HEK293 (cell line): ENCODE measurements around the gene ZFP92.

ENCODE experiments used
- CTCF ChIP-seq: fragments of 450-650 bp; formaldehyde crosslinking; IDR thresholded peaks from 2 replicates; pipeline ENCODE4 v1.5.1; 2016; ENCODE audit warnings: missing biosample characterization, missing genetic modification characterization
- IKZF3 ChIP-seq: fragments of 450-650 bp; IDR thresholded peaks from 2 replicates; pipeline ENCODE4 v1.5.0; 2018; ENCODE audit warnings: missing biosample characterization, mild to moderate bottlenecking, missing genetic modification characterization, moderate library complexity
- KLF17 ChIP-seq: fragments of 450-650 bp; formaldehyde crosslinking; IDR thresholded peaks from 2 replicates; pipeline ENCODE4 v1.5.1; 2016; ENCODE audit warnings: missing biosample characterization, missing genetic modification characterization
- PATZ1 ChIP-seq: fragments of 450-650 bp; formaldehyde crosslinking; IDR thresholded peaks from 2 replicates; pipeline ENCODE4 v1.5.1; 2016; ENCODE audit warnings: missing biosample characterization, missing genetic modification characterization
- YY1 ChIP-seq: fragments of 450-650 bp; formaldehyde crosslinking; IDR thresholded peaks from 2 replicates; pipeline ENCODE4 v1.5.1; 2018; ENCODE audit warnings: missing biosample characterization, missing genetic modification characterization
- ZNF112 ChIP-seq: fragments of 450-650 bp; formaldehyde crosslinking; IDR thresholded peaks from 2 replicates; pipeline ENCODE4 v1.5.0; 2017; ENCODE audit warnings: missing biosample characterization, missing genetic modification characterization
- ZNF121 ChIP-seq: fragments of 450-650 bp; formaldehyde crosslinking; IDR thresholded peaks from 2 replicates; pipeline ENCODE4 v1.5.1; 2016; ENCODE audit warnings: missing biosample characterization, missing genetic modification characterization
- ZNF248 ChIP-seq: fragments of 450-650 bp; formaldehyde crosslinking; IDR thresholded peaks from 2 replicates; pipeline ENCODE4 v1.5.1; 2017; ENCODE audit warnings: missing biosample characterization, missing genetic modification characterization
- ZNF274 ChIP-seq, 2 experiments: fragments of 200-500 bp in 1 of 2; fragments of 450-650 bp in 1 of 2; sonication (Bioruptor generic) in 1 of 2; formaldehyde crosslinking in 1 of 2; IDR thresholded peaks; 2 replicates each; pipeline versions ENCODE4 v1.5.1 to v1.6.1; 2014 to 2016; ENCODE audit warnings: borderline replicate concordance in 1 of 2, inconsistent platforms in 1 of 2, low read length in 1 of 2, missing biosample characterization in 1 of 2, missing genetic modification characterization in 1 of 2
- ZNF404 ChIP-seq: fragments of 450-650 bp; formaldehyde crosslinking; IDR thresholded peaks from 2 replicates; pipeline ENCODE4 v1.5.1; 2017; ENCODE audit warnings: missing biosample characterization, missing genetic modification characterization
- ZNF785 ChIP-seq: fragments of 450-650 bp; formaldehyde crosslinking; IDR thresholded peaks from 2 replicates; pipeline ENCODE4 v1.5.1; 2016; ENCODE audit warnings: missing biosample characterization, missing genetic modification characterization
- ZNF791 ChIP-seq: fragments of 450-650 bp; formaldehyde crosslinking; IDR thresholded peaks from 2 replicates; pipeline ENCODE4 v1.5.1; 2016; ENCODE audit warnings: missing biosample characterization, missing genetic modification characterization

- no peak for TF ChIP-seq ZNF274 (IDR thresholded peaks at IDR 0.05; ENCODE audit: low read length)
- no peak for TF ChIP-seq ZNF274 (tag by site-specific recombination; IDR thresholded peaks at IDR 0.05; ENCODE audit: borderline replicate concordance)
- no peak for TF ChIP-seq CTCF (tag by site-specific recombination)
- no peak for TF ChIP-seq YY1 (tag by site-specific recombination)
- TF ChIP-seq ZNF248 (tag by site-specific recombination), result no peak
- TF ChIP-seq ZNF112 (tag by site-specific recombination), result no peak
- TF ChIP-seq ZNF785 (tag by site-specific recombination), result no peak
- no peak for TF ChIP-seq PATZ1
- no peak for TF ChIP-seq KLF17 (tag by site-specific recombination)
- TF ChIP-seq ZNF121 (tag by site-specific recombination), result no peak
- TF ChIP-seq ZNF404, result no peak
- no peak for TF ChIP-seq IKZF3 (tag by site-specific recombination)
- TF ChIP-seq ZNF791 (tag by site-specific recombination), result no peak
Measured at GRCh38 chrX:153426204-153426603, 14.9 kb downstream of the ZFP92 start.
